Measurements from ENCODE around the gene MSL1. TPM values are rescaled to one million over a fixed set of nuclear protein-coding genes. Genes with fewer than 3 reads are reported as not detected.

The MSL1 gene
- total and polyA plus RNA-seq, 9 of the 15 experiments (the other 6 are each of a cell fraction or from before 2014, with no cell fraction given), result 13.8 to 120 (median 61.9) TPM

DNA sequence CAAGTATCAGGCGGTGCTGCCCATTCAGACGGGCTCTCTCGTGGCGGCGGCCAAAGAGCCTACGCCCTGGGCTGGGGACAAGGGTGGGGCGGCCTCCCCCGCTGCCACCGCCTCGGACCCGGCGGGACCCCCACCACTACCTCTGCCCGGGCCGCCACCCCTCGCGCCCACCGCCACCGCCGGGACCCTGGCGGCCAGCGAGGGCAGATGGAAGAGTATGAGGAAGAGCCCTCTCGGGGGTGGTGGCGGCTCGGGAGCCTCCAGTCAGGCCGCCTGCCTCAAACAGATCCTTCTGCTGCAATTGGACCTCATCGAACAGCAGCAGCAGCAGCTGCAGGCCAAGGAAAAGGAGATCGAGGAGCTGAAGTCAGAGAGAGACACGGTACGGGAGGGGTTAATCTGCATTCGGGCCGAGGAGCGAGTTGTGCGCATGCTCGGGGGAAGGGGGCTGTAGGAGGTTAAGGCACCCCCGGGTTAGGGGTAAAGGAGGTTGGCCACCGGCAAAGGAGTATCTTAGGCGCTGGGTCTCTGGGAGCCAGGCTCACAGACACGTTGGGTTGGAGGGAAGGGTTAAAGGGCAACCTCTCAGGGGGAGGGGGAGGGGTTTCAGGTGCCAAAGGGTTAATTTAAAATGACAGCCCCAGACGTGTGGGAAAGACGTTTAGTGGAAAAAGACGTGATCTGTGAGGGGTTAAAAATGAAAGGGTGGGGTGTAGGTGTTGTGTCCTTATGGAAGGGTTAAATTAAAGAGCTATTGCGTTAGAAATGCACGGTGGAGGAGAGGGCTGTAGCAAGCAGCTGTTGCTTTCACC is 1.4 kb downstream of the MSL1 start (continued):
- TF ChIP-seq, protein P1, sequence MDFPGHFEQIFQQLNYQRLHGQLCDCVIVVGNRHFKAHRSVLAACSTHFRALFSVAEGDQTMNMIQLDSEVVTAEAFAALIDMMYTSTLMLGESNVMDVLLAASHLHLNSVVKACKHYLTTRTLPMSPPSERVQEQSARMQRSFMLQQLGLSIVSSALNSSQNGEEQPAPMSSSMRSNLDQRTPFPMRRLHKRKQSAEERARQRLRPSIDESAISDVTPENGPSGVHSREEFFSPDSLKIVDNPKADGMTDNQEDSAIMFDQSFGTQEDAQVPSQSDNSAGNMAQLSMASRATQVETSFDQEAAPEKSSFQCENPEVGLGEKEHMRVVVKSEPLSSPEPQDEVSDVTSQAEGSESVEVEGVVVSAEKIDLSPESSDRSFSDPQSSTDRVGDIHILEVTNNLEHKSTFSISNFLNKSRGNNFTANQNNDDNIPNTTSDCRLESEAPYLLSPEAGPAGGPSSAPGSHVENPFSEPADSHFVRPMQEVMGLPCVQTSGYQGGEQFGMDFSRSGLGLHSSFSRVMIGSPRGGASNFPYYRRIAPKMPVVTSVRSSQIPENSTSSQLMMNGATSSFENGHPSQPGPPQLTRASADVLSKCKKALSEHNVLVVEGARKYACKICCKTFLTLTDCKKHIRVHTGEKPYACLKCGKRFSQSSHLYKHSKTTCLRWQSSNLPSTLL (IDR thresholded peaks at IDR 0.05), result no peak
- TF ChIP-seq, protein P2, sequence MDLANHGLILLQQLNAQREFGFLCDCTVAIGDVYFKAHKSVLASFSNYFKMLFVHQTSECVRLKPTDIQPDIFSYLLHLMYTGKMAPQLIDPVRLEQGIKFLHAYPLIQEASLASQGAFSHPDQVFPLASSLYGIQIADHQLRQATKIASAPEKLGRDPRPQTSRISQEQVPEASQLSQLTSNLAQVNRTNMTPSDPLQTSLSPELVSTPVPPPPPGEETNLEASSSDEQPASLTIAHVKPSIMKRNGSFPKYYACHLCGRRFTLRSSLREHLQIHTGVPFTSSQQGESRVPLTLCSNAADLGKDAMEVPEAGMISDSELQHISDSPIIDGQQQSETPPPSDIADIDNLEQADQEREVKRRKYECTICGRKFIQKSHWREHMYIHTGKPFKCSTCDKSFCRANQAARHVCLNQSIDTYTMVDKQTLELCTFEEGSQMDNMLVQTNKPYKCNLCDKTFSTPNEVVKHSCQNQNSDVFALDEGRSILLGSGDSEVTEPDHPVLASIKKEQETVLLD (IDR thresholded peaks at IDR 0.05), result peak; percentile 90
- TF ChIP-seq TOE1 (IDR thresholded peaks at IDR 0.05; ENCODE audit: borderline replicate concordance), result peak; percentile 93
- no peak for TF ChIP-seq TOE1 (CRISPR knock-in tag; IDR thresholded peaks at IDR 0.05; ENCODE audit: borderline replicate concordance, low read depth)
- peak; percentile 34; the same call in 1 of the 2 replicates for TF ChIP-seq LARP7 (IDR thresholded peaks at IDR 0.05)
- no peak for TF ChIP-seq KDM2B (CRISPR knock-in tag; IDR thresholded peaks at IDR 0.05)
- TF ChIP-seq BCOR (IDR thresholded peaks at IDR 0.05), result peak; percentile 25; the same call in 1 of the 2 replicates
- peak; percentile 57 for TF ChIP-seq SUPT5H (IDR thresholded peaks at IDR 0.05)
- TF ChIP-seq PML (IDR thresholded peaks at IDR 0.05; ENCODE audit: low read length), result no peak
- TF ChIP-seq ATF7 (IDR thresholded peaks at IDR 0.05), result no peak
- TF ChIP-seq, protein P3, sequence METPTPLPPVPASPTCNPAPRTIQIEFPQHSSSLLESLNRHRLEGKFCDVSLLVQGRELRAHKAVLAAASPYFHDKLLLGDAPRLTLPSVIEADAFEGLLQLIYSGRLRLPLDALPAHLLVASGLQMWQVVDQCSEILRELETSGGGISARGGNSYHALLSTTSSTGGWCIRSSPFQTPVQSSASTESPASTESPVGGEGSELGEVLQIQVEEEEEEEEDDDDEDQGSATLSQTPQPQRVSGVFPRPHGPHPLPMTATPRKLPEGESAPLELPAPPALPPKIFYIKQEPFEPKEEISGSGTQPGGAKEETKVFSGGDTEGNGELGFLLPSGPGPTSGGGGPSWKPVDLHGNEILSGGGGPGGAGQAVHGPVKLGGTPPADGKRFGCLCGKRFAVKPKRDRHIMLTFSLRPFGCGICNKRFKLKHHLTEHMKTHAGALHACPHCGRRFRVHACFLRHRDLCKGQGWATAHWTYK (CRISPR knock-in tag; IDR thresholded peaks at IDR 0.05), result no peak
- TF ChIP-seq, protein P4, sequence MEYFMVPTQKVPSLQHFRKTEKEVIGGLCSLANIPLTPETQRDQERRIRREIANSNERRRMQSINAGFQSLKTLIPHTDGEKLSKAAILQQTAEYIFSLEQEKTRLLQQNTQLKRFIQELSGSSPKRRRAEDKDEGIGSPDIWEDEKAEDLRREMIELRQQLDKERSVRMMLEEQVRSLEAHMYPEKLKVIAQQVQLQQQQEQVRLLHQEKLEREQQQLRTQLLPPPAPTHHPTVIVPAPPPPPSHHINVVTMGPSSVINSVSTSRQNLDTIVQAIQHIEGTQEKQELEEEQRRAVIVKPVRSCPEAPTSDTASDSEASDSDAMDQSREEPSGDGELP (CRISPR knock-in tag; IDR thresholded peaks at IDR 0.05; ENCODE audit: borderline replicate concordance), result peak; percentile 38; the same call in 1 of the 2 replicates
- peak in 1 of 2 experiments; percentile 19; a peak in 1 of 4 replicates for TF ChIP-seq TBL1XR1 (IDR thresholded peaks at IDR 0.05; ENCODE audit: low read length in 2 of 2)
- TF ChIP-seq, protein P5, sequence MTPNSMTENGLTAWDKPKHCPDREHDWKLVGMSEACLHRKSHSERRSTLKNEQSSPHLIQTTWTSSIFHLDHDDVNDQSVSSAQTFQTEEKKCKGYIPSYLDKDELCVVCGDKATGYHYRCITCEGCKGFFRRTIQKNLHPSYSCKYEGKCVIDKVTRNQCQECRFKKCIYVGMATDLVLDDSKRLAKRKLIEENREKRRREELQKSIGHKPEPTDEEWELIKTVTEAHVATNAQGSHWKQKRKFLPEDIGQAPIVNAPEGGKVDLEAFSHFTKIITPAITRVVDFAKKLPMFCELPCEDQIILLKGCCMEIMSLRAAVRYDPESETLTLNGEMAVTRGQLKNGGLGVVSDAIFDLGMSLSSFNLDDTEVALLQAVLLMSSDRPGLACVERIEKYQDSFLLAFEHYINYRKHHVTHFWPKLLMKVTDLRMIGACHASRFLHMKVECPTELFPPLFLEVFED (CRISPR knock-in tag; conservative IDR thresholded peaks at IDR 0.05), result 0 out of 2 replicates have a peak, but pooled peaks have one; percentile 54
- TF ChIP-seq MIER1 (IDR thresholded peaks at IDR 0.05; ENCODE audit: low read depth), result no peak
- no peak for TF ChIP-seq FOXA1 (IDR thresholded peaks at IDR 0.05; ENCODE audit: borderline replicate concordance)
- peak; percentile 49; the same call in 1 of the 2 replicates for TF ChIP-seq POLR2G (IDR thresholded peaks at IDR 0.05; ENCODE audit: low read depth, low read length)
- peak; percentile 51 for TF ChIP-seq POLR2B (IDR thresholded peaks at IDR 0.05; ENCODE audit: low read depth, partially characterized antibody)
